HG02943 (cell line): ENCODE measurements around the gene ACSL4.
"Not testable (repeated sequence)": the region's sequence is repeated elsewhere in the genome, so short reads cannot be mapped to it uniquely, and the experiment has no call there.

Source experiments
- ATAC-seq: cut with Tn5 transposase; IDR thresholded peaks from one replicate; pipeline ENCODE4 v1.9.1; 2021; ENCODE audit warnings: mild to moderate bottlenecking, low read depth, moderate library complexity; ENCODE audit not compliant: unreplicated experiment

Gene ACSL4

GRCh38 chrX:109679820-109680219 lies 53.2 kb downstream of the ACSL4 start:
- no peak for ATAC-seq

- no peak for ATAC-seq
Measured at GRCh38 chrX:109672239-109672638, 60.8 kb downstream of the ACSL4 start.

GRCh38 chrX:109671170-109671569 lies 61.9 kb downstream of the ACSL4 start:
- ATAC-seq, result not testable (repeated sequence)

GRCh38 chrX:109667986-109668385 lies 65.1 kb downstream of the ACSL4 start:
- no peak for ATAC-seq

- no peak for ATAC-seq
Measured at GRCh38 chrX:109660435-109661143, 72.5 kb downstream of the ACSL4 start.

- ATAC-seq, result no peak
Measured at GRCh38 chrX:109658391-109658790, 74.7 kb downstream of the ACSL4 start.

- not testable (repeated sequence) for ATAC-seq
Measured at GRCh38 chrX:109657364-109657763, 75.7 kb downstream of the ACSL4 start.

GRCh38 chrX:109656774-109657173 lies 76.3 kb downstream of the ACSL4 start:
- ATAC-seq, result no peak

- no peak for ATAC-seq
Measured at GRCh38 chrX:109655502-109656201, 77.4 kb downstream of the ACSL4 start.

- no peak for ATAC-seq
Measured at GRCh38 chrX:109654516-109655109, 78.4 kb downstream of the ACSL4 start.

- ATAC-seq, result not testable (repeated sequence)
Measured at GRCh38 chrX:109644671-109645070, 88.4 kb downstream of the ACSL4 start.

- no peak for ATAC-seq
Measured at GRCh38 chrX:109643687-109644086, 89.4 kb downstream of the ACSL4 start.

GRCh38 chrX:109638158-109638557 lies 94.9 kb downstream of the ACSL4 start:
- no peak for ATAC-seq

- ATAC-seq, result not testable (repeated sequence)
Measured at GRCh38 chrX:109637477-109637876, 95.6 kb downstream of the ACSL4 start.

- no peak for ATAC-seq
Measured at GRCh38 chrX:109635146-109635545, 97.9 kb downstream of the ACSL4 start.

- ATAC-seq, result no peak
Measured at GRCh38 chrX:109632906-109633504, 100.1 kb downstream of the ACSL4 start.

GRCh38 chrX:109629310-109629709 lies 103.7 kb downstream of the ACSL4 start:
- ATAC-seq, result no peak

- ATAC-seq, result no peak
Measured at GRCh38 chrX:109626637-109627036, 106.4 kb downstream of the ACSL4 start.

GRCh38 chrX:109624641-109625616 lies 108.1 kb downstream of the ACSL4 start, which contains the start of gene KCNE5:
KCNE5 (minus strand) TSS chrX:109625172; CDS start chrX:109625020, 152 bp downstream.
- ATAC-seq, result no peak

GRCh38 chrX:109623997-109624396 lies 109.1 kb downstream of the ACSL4 start:
- ATAC-seq, result no peak
